SK-N-SH (cell line): ENCODE results near the gene SRP14. TPM values are rescaled to one million over a fixed set of nuclear protein-coding genes. Genes with fewer than 3 reads are reported as not detected.
"Not testable (repeated sequence)": the region's sequence is repeated elsewhere in the genome, so short reads cannot be mapped to it uniquely, and the experiment has no call there.

ENCODE experiments used
- CTCF ChIA-PET: fragments of 300-600, 350-600 bp; formaldehyde crosslinking; extraction: SDS; loops from one replicate; lab custom pipeline; 2021; lab: Yijun Ruan, JAX
- POLR2A ChIA-PET: fragments of 350-600 bp; sonication (Branson Sonifier 250); formaldehyde crosslinking; extraction: SDS; loops from one replicate; lab custom pipeline; 2020; ENCODE audit warnings: antibody characterized with exemption, inconsistent platforms; lab: Yijun Ruan, JAX
- DNase-seq: peaks from one replicate; pipeline ENCODE4 v3.0.0; 2012
- H2AFZ ChIP-seq: fragments of 200-600 bp; sonication (generic); 2 replicates; pipeline ENCODE4 v1.8.1; 2016; ENCODE audit warnings: antibody characterized with exemption, mild to moderate bottlenecking, low read depth
- H3F3A ChIP-seq: fragments of 200-600 bp; sonication (generic); replicated peaks from 2 replicates; pipeline ENCODE3; 2016; ENCODE audit warnings: antibody characterized with exemption, mild to moderate bottlenecking; ENCODE audit not compliant: insufficient read depth
- H3K27ac ChIP-seq, 2 experiments: fragments of 200-500 bp in 1 of 2; fragments of 200-600 bp in 1 of 2; sonication (Bioruptor generic) in 1 of 2; sonication (generic), shearing (Covaris generic) in 1 of 2; 2 replicates each; pipeline versions ENCODE4 v1.5.1 to v1.6.1; 2014 to 2016; ENCODE audit warnings: low read depth in 2 of 2, inconsistent platforms in 1 of 2, low read length in 1 of 2, mild to moderate bottlenecking in 1 of 2, mixed read lengths in 1 of 2
- H3K27me3 ChIP-seq: fragments of 200-600 bp; sonication (generic), shearing (Covaris generic); 2 replicates; pipeline ENCODE4 v1.6.1; 2016; ENCODE audit warnings: mixed run types; ENCODE audit not compliant: insufficient read depth
- H3K36me3 ChIP-seq, 2 experiments: fragments of 200-500 bp in 1 of 2; fragments of 200-600 bp in 1 of 2; sonication (Bioruptor generic) in 1 of 2; sonication (generic) in 1 of 2; replicated peaks in 1 of 2; 2 replicates each; pipeline versions ENCODE3 to v1.5.1; 2014 to 2016; ENCODE audit warnings: low read length in 1 of 2, mild to moderate bottlenecking in 1 of 2; ENCODE audit not compliant: insufficient read depth in 2 of 2, control insufficient read depth in 1 of 2
- H3K4me1 ChIP-seq, 2 experiments: fragments of 200-500 bp in 1 of 2; fragments of 200-600 bp in 1 of 2; sonication (Bioruptor generic) in 1 of 2; sonication (generic), shearing (Covaris generic) in 1 of 2; 2 replicates each; pipeline versions ENCODE4 v1.5.1 to v1.6.1; 2014 to 2016; ENCODE audit warnings: low read depth in 1 of 2, low read length in 1 of 2, mixed run types in 1 of 2; ENCODE audit not compliant: insufficient read depth in 2 of 2, control insufficient read depth in 1 of 2
- H3K4me2 ChIP-seq: fragments of 200-600 bp; sonication (generic), shearing (Covaris generic); 2 replicates; pipeline ENCODE4 v1.6.1; 2017; ENCODE audit warnings: mixed run types
- H3K4me3 ChIP-seq, 2 experiments: fragments of 200-500 bp in 1 of 2; fragments of 200-600 bp in 1 of 2; sonication (Bioruptor generic) in 1 of 2; sonication (generic), shearing (Covaris generic) in 1 of 2; 2 replicates each; pipeline versions ENCODE4 v1.5.1 to v1.8.1; 2014 to 2016; ENCODE audit warnings: low read depth in 2 of 2, inconsistent platforms in 1 of 2, low read length in 1 of 2, mild to moderate bottlenecking in 1 of 2, mixed read lengths in 1 of 2, moderate library complexity in 1 of 2
- H3K79me2 ChIP-seq: fragments of 200-600 bp; sonication (generic); 2 replicates; pipeline ENCODE4 v1.8.1; 2017; ENCODE audit warnings: mild to moderate bottlenecking; ENCODE audit not compliant: insufficient read depth
- H3K9ac ChIP-seq: fragments of 200-600 bp; sonication (generic); 2 replicates; pipeline ENCODE4 v1.6.1; 2017; ENCODE audit warnings: mixed run types
- H3K9me2 ChIP-seq: fragments of 200-600 bp; sonication (generic); 2 replicates; pipeline ENCODE4 v1.6.1; 2017; ENCODE audit warnings: mixed run types
- H3K9me3 ChIP-seq: fragments of 200-600 bp; sonication (generic); 2 replicates; pipeline ENCODE4 v1.6.1; 2017; ENCODE audit warnings: mixed run types, mild to moderate bottlenecking, moderate library complexity
- H4K20me1 ChIP-seq: fragments of 200-600 bp; sonication (generic); 2 replicates; pipeline ENCODE4 v1.6.1; 2017; ENCODE audit warnings: mild to moderate bottlenecking, mixed run types; ENCODE audit not compliant: insufficient read depth
- EP300 ChIP-seq, 2 experiments: IDR thresholded peaks; 2 replicates each; pipeline versions ENCODE4 v1.4.0 to v1.6.1; 2012; ENCODE audit warnings: borderline replicate concordance in 1 of 2, low read depth in 1 of 2, low read length in 1 of 2
- FOSL2 ChIP-seq: IDR thresholded peaks from 2 replicates; pipeline ENCODE4 v1.4.0; 2012; ENCODE audit warnings: low read depth, mild to moderate bottlenecking, moderate library complexity, borderline replicate concordance
- FOXM1 ChIP-seq: IDR thresholded peaks from 2 replicates; pipeline ENCODE4 v1.4.0; 2012; ENCODE audit warnings: low read depth, mild to moderate bottlenecking
- GATA2 ChIP-seq: sonication (generic); formaldehyde crosslinking; IDR thresholded peaks from 2 replicates; pipeline ENCODE4 v1.5.0; 2020; ENCODE audit warnings: mild to moderate bottlenecking, missing genetic modification reagents
- NFIC ChIP-seq: IDR thresholded peaks from 2 replicates; pipeline ENCODE4 v1.4.0; 2012; ENCODE audit warnings: borderline replicate concordance
- RFX5 ChIP-seq: IDR thresholded peaks from 2 replicates; pipeline ENCODE4 v1.6.1; 2012; ENCODE audit warnings: mild to moderate bottlenecking, improper control_type of control experiment, low read length
- RXRA ChIP-seq: IDR thresholded peaks from 2 replicates; pipeline ENCODE4 v1.4.0; 2012; ENCODE audit warnings: low read depth, mild to moderate bottlenecking, borderline replicate concordance
- USF1 ChIP-seq: IDR thresholded peaks from 2 replicates; pipeline ENCODE4 v1.4.0; 2012; ENCODE audit warnings: low read depth, borderline replicate concordance
- YY1 ChIP-seq: IDR thresholded peaks from 2 replicates; pipeline ENCODE4 v1.4.0; 2012; ENCODE audit warnings: low read depth, mild to moderate bottlenecking
- WGBS: methylation state at CpG from one replicate; pipeline ENCODE4 v1.1.6; 2017; ENCODE audit warnings: low lambda C conversion rate; 5-methylcytosine and 5-hydroxymethylcytosine counted together
- polyA plus RNA-seq, 3 experiments: library from polyadenylated mRNA; depleted of rRNA; stranded (reverse); fragments of >200 nt; gene quantifications; 2 replicates each; pipeline ENCODE4 v1.2.3, GENCODE V29; 2012

The SRP14 gene
- polyA plus RNA-seq, 1 of the 3 experiments (the other 2 are of a cell fraction), result 489 TPM

GRCh38 chr15:40016224-40016865 is 22.6 kb downstream of the SRP14 start:
- H3K4me3 ChIP-seq, result no peak overlapping the region
- CTCF ChIA-PET, result no interaction called here
- H3K27me3 ChIP-seq, result no peaks in the 10 kb centered on the region
- H3K79me2 ChIP-seq, result no peaks in the 10 kb centered on the region
- 87% methylated on average over 4 of the region's 4 CpGs for WGBS
- H3K36me3 ChIP-seq, result peaks cover 70 to 89% of the 10 kb centered on the region in 2 experiments
- H3K4me1 ChIP-seq, result no peaks in the 10 kb centered on the region
- POLR2A ChIA-PET, result no interaction called here
- H3F3A ChIP-seq, result peaks cover 8% of the 10 kb centered on the region
- no peak for DNase-seq
- no peaks in the 10 kb centered on the region for H3K9me3 ChIP-seq
- H4K20me1 ChIP-seq, result no peaks in the 10 kb centered on the region
- no peak overlapping the region for H3K4me2 ChIP-seq
- TF ChIP-seq FOSL2 (no peak), GATA2 (CRISPR knock-in tag) (no peak), NFIC (no peak), EP300 (IDR thresholded peaks at IDR 0.05; ENCODE audit: borderline replicate concordance in 1 of 2, low read depth in 1 of 2, low read length in 1 of 2) (no peak)
- no peak overlapping the region for H3K9ac ChIP-seq
- H2AFZ ChIP-seq, result no peak overlapping the region
- no peaks in the 10 kb centered on the region for H3K9me2 ChIP-seq
- H3K27ac ChIP-seq, result no peak overlapping the region

GRCh38 chr15:40014390-40014789 is 24.6 kb downstream of the SRP14 start:
- no peaks in the 10 kb centered on the region; a peak in 1 of 4 replicates for H3K4me1 ChIP-seq
- H3K36me3 ChIP-seq, result peaks cover 75 to 91% of the 10 kb centered on the region in 2 experiments

GRCh38 chr15:40013372-40013771 is 25.6 kb downstream of the SRP14 start:
- H3K4me2 ChIP-seq, POLR2A ChIA-PET, CTCF ChIA-PET, H3K4me3 ChIP-seq, H3F3A ChIP-seq, H4K20me1 ChIP-seq, H3K9ac ChIP-seq, DNase-seq, H3K27me3 ChIP-seq, H3K9me3 ChIP-seq, H2AFZ ChIP-seq, H3K9me2 ChIP-seq, H3K79me2 ChIP-seq, H3K4me1 ChIP-seq, H3K27ac ChIP-seq: not testable (repeated sequence)
- 92% methylated on average over 6 of the region's 6 CpGs for WGBS
- peaks cover 74 to 90% of the 10 kb centered on the region in 2 experiments for H3K36me3 ChIP-seq

More at GRCh38 chr15:40014390-40014789, 24.6 kb downstream of the SRP14 start:
- Histone ChIP-seq H3K9ac (no peak overlapping the region), H2AFZ (no peak overlapping the region), H3K27ac (no peak overlapping the region)
- no peak for DNase-seq
- no peak for TF ChIP-seq RXRA
- no peak for TF ChIP-seq YY1
- TF ChIP-seq RFX5, result no peak
- no peak for TF ChIP-seq USF1
- TF ChIP-seq FOXM1, result no peak
- TF ChIP-seq, all 33 proteins: peak for 0
- Histone ChIP-seq H3K4me3 (no peak overlapping the region; a peak in 1 of 4 replicates), H3K79me2 (no peaks in the 10 kb centered on the region), H3K9me3 (no peaks in the 10 kb centered on the region), H3K9me2 (no peaks in the 10 kb centered on the region), H3K4me2 (no peak overlapping the region), H3K27me3 (no peaks in the 10 kb centered on the region), H3F3A (peaks cover 8% of the 10 kb centered on the region), H4K20me1 (no peaks in the 10 kb centered on the region)
- ChIA-PET POLR2A (no interaction called here), CTCF (no interaction called here)
- 92% methylated on average over 2 of the region's 3 CpGs for WGBS
